NOMO-1 (cell line): ENCODE results near the gene MLXIP.
"Not testable (repeated sequence)": the region's sequence is repeated elsewhere in the genome, so short reads cannot be mapped to it uniquely, and the experiment has no call there.

Source experiments
- DNase-seq, 2 experiments: peaks; one replicate each; lab custom pipeline; 2025; ENCODE audit not compliant: unreplicated experiment in 2 of 2; lab: John Stamatoyannopoulos, UW

The MLXIP gene

GRCh38 chr12:122078141-122079032, at the start of gene MLXIP:
Gene MLXIP, plus strand, starts transcription at chr12:122078756. Its CDS starts 98 bp downstream, at chr12:122078854.
- DNase-seq = peak; percentile 87 to 93

- no peak for DNase-seq
These were observed 49.5 kb upstream of the MLXIP start for GRCh38 chr12:122028905-122029560.

- DNase-seq = no peak
These were observed 48.7 kb upstream of the MLXIP start for GRCh38 chr12:122029620-122030423.

GRCh38 chr12:122030424-122031035, 48.0 kb upstream of the MLXIP start:
- no peak for DNase-seq

- DNase-seq = no peak
These were observed 47.0 kb upstream of the MLXIP start for GRCh38 chr12:122031342-122032216.

- peak in 1 of 2 experiments; percentile 12 for DNase-seq
These were observed 46.0 kb upstream of the MLXIP start for GRCh38 chr12:122032580-122032979.

GRCh38 chr12:122035292-122035691, 43.3 kb upstream of the MLXIP start:
- DNase-seq = no peak

- no peak for DNase-seq
These were observed 42.4 kb upstream of the MLXIP start for GRCh38 chr12:122036153-122036552.

GRCh38 chr12:122040579-122041386, 37.8 kb upstream of the MLXIP start:
- no peak for DNase-seq

- not testable (repeated sequence) for DNase-seq
These were observed 37.1 kb upstream of the MLXIP start for GRCh38 chr12:122041458-122041857.

GRCh38 chr12:122042910-122043309, 35.6 kb upstream of the MLXIP start:
- DNase-seq = no peak

GRCh38 chr12:122043476-122043875, 35.1 kb upstream of the MLXIP start:
- DNase-seq = no peak

GRCh38 chr12:122045262-122045661, 33.3 kb upstream of the MLXIP start:
- DNase-seq = no peak

GRCh38 chr12:122046145-122046544, 32.4 kb upstream of the MLXIP start:
- DNase-seq = no peak

GRCh38 chr12:122048151-122048550, 30.4 kb upstream of the MLXIP start:
- DNase-seq = no peak

GRCh38 chr12:122049827-122050226, 28.7 kb upstream of the MLXIP start:
- DNase-seq = no peak

- DNase-seq = no peak
These were observed 27.9 kb upstream of the MLXIP start for GRCh38 chr12:122050706-122051105.

GRCh38 chr12:122051231-122051876, 27.2 kb upstream of the MLXIP start:
- no peak for DNase-seq
